Adipose tissue (tissue), 3 donors: ENCODE data around the gene SMYD2. TPM values are rescaled to one million over a fixed set of nuclear protein-coding genes. Genes with fewer than 3 reads are reported as not detected.
"Not testable (repeated sequence)": the region's sequence is repeated elsewhere in the genome, so short reads cannot be mapped to it uniquely, and the experiment has no call there.

Experiments
- H3K27ac ChIP-seq: one replicate; pipeline ENCODE4 v1.5.1; 2013; ENCODE audit warnings: low read depth, low read length
- WGBS, 3 donors: extraction: QIAGEN DNeasy Blood & Tissue Kit; methylation state at CpG; one replicate each; pipeline ENCODE4 v1.1.7; 2013; 5-methylcytosine and 5-hydroxymethylcytosine counted together
- polyA plus RNA-seq, 3 donors: library from polyadenylated mRNA; stranded (reverse); fragments of 200-250 nt; gene quantifications; one replicate each; pipeline ENCODE4 v1.2.3, GENCODE V29; 2013
- donor health status: healthy with polysubstance abuse.
- donor health status: Bipolar disorder and iron deficiency.
- donor health status: healthy.

Gene SMYD2
- polyA plus RNA-seq, 3 donors: 14.9 to 23.1 (median 15.6) TPM

DNA sequence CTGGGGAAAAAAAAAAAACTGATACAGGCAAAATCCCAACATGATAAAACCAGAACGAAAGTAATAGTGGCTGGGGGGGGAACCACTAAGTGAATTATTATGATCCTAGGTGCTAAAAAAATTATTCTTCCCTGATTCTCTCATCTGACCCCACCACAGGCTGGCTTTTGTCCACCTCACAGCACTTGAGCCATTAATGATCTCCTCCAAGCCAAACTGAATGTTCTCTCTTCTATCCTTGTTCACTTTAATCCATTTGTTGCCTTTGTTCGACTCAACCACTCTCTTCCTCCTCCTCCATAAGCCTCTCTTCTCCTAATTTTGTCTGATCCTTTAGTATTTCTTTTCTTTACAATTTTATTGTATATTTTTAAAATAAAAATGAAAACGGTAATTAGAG lies 16.0 kb upstream of the SMYD2 start:
- WGBS, 3 donors: 66 to 80% (median 71%) methylated on average over 3 of the region's 3 CpGs

DNA sequence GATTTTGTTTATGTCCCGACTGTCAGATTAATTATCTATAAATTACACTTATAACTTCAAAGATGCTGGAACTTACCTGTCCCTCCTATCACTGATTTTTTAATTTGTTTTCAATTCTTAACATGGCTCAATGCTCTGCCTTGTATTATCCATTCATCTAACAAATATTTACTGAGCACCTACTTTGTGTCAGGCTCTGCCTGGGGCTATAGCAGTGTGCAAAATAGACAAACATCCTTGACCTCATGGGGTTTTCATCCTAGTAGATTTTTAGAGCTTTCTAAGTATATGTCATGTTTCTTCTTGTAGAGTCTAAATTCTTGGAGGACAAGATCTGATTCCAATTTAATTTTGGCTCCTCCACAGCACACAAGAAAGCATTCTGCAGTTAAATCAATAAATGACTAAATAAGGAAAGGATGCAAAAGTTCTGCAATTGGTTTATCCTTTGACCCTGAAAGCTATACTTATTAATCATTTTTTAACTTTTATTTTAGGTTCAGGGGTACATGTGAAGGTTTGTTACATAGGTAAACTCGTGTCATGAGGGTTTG lies 10.8 kb upstream of the SMYD2 start:
- 60 to 66% (median 62%) methylated on average over 2 of the region's 2 CpGs for WGBS, 3 donors
- H3K27ac ChIP-seq: no peak overlapping the region

More for the DNA sequence above, 16.0 kb upstream of the SMYD2 start:
- no peak overlapping the region for H3K27ac ChIP-seq

DNA sequence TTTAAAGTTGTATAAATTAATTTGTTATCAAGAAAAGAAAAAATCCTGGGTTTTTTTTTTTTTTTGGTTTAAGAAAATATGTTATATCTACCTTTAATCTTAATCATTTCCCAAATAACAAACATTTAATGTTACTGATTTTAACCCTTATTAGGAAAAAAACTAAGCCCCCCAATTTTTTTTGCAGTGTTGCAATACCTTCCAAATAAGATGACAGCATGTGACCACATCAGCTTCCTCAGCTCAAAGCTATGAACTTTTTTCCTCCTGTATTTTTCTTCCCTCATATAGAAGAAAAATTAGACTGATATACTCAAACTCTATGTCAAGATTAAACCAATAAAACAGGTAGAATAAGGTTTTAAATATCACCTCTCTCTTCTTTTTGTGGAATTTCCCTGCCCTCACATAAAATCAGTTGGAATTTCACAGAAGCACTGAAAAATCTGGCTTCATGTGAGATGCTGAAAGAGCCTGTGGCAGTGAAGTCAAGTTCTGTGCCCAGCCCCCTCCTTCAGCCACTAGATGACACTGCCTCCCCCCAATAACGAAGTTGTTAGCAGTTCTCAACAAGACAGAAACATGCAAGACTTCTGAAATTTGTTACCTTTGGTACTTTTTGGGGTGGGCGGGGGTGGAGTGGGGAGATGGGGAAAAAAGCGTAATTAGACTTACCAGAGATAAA lies 9.6 kb upstream of the SMYD2 start:
- no peak overlapping the region for H3K27ac ChIP-seq
- 41 to 49% (median 49%) methylated on average over 3 of the region's 3 CpGs for WGBS, 3 donors

DNA sequence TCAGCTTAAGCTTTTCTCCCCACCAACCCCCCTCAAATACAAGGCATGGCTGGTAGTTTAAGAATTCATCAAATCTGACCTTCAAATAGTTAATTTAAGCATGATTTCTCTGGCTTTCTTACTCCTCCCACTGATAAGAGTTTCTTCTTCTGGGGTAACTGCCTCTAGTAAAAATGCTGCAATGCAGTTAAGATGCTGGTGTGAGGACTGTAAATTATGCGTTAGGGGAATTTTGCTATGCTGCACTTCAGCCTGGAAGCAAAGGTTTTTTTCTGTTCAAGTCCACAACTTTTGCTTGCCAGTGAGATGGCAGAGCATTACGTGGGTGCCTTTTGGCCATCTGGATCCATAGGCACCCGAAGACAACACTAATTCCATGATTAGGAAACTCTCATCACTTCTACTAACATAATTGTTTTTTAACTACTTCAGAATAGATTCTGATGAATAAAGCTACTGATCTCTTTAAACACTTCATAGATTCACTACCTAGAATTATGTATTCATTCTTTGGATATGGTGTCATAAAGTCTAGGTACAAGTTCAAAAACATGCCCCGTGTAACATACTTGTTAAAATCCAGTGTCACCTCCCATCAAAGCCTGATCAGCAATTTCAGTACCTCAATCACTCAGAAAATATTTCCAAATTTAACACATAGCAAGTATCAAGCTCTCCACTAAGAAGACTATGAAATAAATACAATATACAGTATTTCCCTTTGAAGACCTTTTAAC lies 8.8 kb upstream of the SMYD2 start:
- no peak overlapping the region for H3K27ac ChIP-seq
- 40 to 63% (median 62%) methylated on average over 4 of the region's 4 CpGs for WGBS, 3 donors

DNA sequence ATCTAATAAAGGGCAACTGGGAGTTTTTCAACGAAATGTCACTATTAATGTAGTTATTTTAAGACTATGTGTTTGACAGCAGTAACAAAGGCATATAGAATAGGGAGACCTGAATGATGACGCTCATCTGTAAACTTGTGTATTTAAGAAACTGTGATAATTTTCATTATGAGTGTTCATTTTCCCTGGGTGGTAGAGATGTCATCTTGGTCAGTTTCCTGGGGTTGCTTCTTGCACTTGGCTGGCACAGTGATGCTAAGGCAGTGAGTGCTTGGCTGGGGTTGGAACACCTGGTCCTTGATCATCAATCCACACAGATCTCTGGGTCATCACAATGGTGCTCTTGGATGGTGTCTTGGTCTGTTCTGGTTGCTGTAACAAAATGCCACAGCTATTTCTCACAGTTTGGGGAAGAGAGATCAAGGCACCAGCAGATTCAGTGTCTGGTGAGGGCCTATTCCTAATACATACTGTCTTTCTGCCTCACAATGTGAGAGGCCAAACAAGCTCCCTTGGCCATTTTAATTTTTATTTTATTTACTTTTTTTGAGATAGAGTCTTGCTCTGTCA lies 7.9 kb upstream of the SMYD2 start:
- WGBS, 3 donors: 79 to 88% (median 84%) methylated on average over 2 of the region's 2 CpGs

DNA sequence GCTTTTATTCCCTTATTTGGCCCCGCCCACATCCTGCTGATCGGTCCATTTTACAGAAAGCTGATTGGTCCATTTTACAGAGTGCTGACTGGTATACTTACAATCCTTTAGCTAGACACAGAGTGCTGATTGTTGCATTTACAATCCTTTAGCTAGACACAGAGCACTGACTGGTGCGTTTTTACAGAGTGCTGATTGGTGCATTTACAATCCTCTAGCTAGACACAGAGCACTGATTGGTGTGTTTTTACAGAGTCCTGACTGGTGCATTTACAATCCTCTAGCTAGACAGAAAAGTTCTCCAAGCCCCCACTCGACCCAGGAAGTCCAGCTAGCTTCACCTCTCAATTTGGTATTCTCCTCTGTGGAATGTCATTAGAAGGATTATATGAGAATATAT lies 5.3 kb upstream of the SMYD2 start:
- 91 to 95% (median 93%) methylated on average over 4 of the region's 4 CpGs for WGBS, 3 donors
- not testable (repeated sequence) for H3K27ac ChIP-seq

More for the DNA sequence above, 7.9 kb upstream of the SMYD2 start:
- no peak overlapping the region for H3K27ac ChIP-seq

DNA sequence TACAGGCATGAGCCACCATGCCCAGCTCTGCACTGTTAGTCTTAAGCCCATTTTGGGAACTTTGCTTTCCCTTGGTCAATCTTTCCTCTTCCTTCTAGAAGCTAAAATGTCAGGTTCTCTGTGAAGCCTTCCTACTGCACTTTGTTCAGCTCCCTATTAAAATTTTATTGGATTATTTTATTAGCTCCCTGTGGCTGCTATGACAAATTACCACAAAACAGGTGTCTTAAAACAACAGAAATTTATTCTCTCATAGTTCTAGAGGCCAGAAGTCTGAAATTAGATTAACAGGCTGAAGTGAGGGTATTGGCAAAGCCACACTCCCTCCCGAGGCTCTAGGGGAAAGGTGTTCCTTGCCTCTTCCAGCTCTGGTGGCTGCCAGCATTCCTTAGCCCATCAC lies 4.2 kb upstream of the SMYD2 start:
- H3K27ac ChIP-seq: no peak overlapping the region
- WGBS, 3 donors: 38 to 57% (median 53%) methylated on average over 1 of the region's 1 CpG

DNA sequence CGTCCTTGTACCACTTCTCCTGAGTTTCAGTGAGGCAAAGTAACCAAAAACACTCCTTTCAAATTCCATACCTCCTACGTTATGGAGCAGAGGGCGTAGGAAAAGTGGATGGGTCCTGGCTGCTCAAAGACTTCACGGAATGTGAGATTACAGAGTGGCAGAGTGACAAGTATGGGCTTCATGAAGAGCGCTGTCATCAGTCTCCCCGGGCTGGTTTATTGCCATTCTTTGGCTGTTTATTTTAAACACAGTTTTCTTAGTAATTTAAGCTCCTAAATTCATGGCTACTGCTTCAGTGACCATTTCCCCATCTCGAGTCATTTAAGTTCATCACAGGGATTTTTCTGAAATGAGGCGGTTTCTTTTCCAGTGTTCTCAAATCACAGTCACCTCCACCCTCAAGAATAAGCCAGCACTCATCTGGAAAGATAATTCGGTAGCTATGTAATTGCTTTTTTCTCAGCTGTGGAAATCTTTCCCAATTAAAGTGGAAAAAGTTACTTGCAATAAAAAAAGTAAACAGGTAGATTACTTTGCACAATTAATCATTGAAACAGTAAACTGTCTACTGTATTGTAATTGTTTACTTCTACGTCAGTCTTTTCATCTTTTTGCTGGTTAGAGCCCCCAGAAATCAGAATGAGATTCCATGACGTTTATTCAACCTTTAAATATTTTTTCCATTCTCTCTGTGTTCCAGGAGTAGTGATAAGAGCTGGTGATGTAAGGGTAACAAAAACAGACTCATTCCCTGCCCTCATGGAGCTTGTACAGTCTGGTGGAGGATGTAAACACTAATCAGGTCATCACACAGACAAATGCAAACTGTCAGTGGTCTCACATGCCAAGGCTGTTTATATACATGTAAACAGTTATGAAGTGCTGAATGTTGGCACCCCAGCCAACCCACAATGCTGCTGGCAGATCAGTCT lies 3.0 kb upstream of the SMYD2 start:
- 80 to 82% (median 82%) methylated on average over 11 of the region's 11 CpGs for WGBS, 3 donors
- H3K27ac ChIP-seq: no peak overlapping the region

DNA sequence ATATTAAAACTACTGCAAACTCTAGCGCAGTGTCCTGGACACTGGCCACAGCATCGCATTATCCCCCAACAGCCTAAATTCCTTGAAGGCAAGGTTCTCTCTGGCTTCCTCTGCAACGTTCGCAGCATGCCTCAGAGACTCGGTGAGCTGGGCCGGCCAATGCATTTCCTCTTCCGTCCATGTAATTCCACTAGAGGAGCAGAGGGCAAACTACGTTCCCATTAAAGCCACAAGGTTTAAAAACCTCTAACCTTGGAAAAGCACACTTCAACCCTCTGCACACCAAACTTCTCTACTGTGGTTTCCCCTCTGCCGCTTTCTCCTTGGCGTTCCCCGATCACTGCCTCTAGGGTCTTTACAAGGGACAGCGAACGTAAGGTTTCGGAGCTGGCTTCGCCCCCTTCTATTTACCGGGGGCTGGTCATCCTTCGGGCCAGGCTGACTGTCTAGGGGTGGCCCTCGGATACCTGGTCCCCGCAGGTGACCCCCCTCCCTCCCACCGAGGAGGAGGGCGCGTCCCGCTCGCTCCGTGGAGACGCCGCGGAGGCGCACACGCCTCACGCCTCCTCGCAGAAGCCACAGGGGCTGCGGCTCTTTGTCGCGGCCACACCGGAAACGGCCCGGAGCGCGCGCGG lies 456 bp upstream of the SMYD2 start:
- H3K27ac ChIP-seq: no peak overlapping the region
- 1% methylated on average over 33 to 42 of the region's 42 CpGs for WGBS, 3 donors

DNA sequence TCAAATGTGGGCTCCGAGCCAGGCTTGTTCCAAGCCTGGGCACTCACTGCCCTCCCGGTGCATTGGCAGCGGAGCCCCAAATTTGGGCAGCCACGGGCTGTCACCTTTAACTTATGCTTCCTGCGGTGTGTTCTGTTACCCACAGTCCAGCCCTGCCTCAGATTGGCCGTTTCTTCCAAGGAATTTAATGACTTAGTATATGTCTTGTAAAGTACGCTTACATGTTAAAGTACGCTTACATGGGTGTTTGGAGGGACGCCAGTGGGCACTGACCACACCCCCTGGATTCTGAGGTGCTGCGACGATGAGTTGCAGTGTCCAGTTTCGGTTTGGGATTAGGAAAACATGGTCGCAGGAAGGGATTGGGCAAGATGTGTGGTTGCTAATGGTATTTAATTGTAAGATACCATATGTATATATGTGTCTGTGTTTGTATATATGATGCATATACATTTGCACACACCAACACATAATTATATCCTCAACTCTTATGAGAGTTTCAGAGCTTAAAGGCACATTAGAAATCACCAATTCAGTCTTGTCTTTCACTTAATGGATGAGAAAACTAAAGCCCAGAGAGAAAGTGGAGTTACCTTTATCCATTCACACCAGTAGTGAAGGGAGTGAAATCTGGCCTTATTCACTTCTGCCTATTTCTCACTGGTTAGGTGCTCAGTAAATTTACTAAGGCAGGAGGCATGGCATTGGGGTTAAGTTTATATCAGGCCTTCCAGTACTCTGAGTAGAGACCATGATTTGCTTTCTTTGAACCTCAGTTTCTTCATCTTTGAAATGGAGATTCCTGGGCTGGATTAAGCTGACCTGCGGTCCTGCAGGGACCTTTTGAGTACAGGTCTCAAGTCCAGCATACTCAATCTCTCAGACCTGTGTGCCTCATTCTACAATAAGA lies 1.0 kb downstream of the SMYD2 start:
- 9 to 10% (median 9%) methylated on average over 14 of the region's 14 CpGs for WGBS, 3 donors
- no peak overlapping the region for H3K27ac ChIP-seq

DNA sequence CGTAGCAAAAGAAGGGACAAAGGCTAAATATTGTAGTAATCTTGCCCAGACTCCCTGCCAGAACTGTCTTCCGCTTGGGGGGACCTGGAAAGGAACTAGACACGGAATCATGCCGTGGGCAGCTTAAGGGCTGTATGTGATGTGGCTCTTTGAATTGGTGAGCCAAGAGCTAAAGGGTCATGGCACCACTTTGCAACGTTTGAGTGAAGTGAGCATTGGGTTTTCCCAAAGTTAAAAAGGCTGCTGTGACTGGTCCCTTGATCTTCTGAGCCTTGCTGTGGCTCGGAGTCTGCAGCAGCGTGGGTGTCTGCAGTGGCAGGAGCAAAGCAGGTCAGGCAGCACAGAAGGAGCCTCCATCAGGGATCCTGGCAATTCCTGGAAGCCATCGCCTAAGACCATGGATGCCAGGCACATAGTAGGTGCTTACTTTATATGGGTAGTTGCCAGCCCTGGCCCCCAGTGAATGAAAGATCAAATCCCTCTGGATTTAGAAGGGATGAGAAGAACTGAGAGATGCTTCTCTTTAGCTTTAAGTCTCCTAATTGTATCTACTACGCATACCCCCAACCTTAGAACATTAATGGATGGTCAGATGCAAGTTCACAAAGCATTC lies 1.8 kb downstream of the SMYD2 start:
- no peak overlapping the region for H3K27ac ChIP-seq
- 81 to 89% (median 88%) methylated on average over 9 of the region's 9 CpGs for WGBS, 3 donors

DNA sequence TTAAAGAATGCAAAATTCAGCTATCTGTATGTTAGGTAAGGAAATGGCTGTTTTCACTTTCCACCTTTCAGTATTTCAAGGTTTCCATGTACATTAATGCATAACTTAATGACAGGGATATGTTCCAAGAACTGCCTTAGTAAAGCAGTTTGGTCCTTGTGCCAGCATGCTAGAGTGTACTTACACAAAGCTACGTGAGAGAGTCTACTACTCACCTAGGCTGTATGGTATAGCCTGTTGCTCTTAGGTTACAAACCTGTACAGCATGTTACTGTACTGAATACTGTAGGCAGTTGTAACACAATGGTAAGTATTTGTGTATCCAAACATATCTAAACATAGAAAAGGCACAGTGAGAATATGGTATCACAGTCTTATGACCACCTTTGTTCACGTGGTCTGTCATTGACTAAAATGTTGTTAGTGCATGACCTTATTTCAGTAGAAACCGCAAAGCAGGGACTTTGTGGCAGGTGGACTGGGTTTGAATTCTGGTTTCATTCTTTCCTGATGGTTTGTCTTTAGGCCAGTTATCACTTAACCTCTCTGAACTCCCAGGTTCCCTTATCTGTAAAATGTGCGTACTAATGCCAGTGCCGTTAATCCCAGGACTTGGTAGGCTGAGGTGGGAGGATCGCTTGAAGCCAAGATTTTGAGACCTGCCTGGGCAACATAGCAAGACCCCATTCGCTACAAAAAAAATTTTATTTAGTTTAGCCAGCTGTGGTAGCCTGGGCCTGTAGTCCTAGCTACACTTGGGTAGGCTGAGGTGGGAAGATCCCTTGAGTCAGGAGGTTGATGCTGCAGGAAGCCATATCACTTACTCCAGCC lies 4.9 kb downstream of the SMYD2 start:
- 79 to 96% (median 91%) methylated on average over 7 of the region's 7 CpGs for WGBS, 3 donors
- no peak overlapping the region for H3K27ac ChIP-seq

DNA sequence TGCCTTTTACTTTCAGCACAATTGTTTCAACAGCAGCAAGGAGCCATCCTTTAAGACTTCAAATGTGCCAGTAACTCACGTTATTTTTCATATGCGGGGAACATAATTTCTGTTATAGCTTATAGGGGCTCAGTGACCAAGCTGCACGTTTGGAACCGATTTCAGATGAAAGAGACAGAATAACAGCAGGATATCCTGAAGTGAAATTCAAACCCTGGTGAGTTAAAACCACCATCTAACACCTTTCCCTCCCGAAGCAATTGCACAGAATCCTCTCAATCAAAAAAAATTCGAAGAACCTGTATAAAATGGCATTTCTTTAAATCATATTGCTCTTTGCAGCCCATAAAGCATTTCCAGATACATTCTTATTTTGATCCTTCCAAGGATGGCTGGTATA lies 6.9 kb downstream of the SMYD2 start:
- WGBS, 3 donors: 67 to 79% (median 74%) methylated on average over 6 of the region's 6 CpGs
- H3K27ac ChIP-seq: no peak overlapping the region

DNA sequence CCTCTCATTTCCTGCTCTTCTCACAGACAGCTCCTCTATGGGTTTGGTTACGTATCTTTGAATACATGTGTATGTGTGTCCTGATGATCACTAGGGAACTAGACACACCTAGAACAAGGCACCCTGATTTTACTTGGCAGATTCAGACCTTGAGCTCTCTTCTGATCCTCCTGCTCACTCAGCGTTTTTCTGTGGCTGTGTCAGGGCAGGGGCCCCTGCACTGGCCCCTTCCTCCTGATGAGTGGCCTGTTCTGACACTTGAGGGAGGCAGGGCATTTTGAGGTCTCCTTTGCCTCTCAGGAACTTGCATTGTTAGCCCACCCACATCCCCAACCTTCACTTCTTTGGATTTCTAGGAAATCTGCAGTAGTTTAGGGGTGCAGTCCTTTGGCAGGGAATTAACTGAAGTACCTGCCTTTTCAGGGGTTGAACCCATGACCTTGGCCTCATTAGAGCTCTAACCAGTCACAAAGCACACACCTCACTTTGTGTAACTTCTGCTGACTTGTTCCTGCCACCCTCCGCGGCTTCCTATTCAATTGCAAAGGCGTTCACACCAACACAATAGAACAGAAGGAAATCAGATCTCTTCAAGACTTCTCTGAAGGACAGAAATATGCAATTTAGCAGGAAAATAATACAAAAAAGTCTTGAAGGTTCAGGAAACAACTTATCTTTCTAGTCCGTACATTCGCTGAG lies 8.8 kb downstream of the SMYD2 start:
- WGBS, 3 donors: 69 to 74% (median 72%) methylated on average over 7 of the region's 7 CpGs
- no peak overlapping the region for H3K27ac ChIP-seq

DNA sequence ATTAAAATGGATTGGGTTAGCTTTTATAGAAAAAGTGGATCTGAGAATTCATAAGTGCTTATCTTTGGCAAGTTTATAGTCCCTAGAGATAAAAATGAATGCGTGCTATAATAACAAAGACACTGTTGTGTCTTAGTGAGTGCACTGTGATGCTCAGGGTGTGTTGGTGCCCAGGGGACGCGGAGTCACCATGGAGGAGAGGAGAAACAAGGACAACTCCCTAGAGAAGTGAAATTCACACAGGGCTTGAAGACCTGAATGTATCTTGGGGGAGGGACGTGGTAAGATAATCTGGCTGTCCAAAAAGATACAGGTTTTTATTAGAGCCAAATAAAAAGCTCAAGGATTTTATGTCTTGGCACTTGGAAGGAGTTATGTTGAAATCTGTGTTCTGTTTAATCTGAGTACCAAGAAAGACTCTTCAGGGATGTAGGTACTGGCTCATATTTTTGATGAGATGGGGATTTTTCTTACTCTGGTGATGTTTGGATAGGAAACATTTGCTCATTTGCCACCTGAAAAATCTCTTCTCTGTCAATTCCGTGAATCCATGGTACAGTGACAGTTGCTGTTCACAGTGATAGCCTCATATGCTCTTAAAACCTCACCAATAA lies 9.6 kb downstream of the SMYD2 start:
- 64 to 70% (median 69%) methylated on average over 5 of the region's 5 CpGs for WGBS, 3 donors
- no peak overlapping the region for H3K27ac ChIP-seq
